Esophagus muscularis mucosa (tissue), 3 donors: ENCODE data around the gene OGDHL.

Experiments used
- CTCF ChIP-seq, 3 experiments: fragments of 200-600 bp in 2 of 3; fragments of 450-650 bp in 1 of 3; sonication (generic) in 2 of 3; IDR thresholded peaks; one replicate each; pipeline ENCODE4 v1.5.1; 2017 to 2019; ENCODE audit warnings: antibody characterized with exemption in 3 of 3, mild to moderate bottlenecking in 2 of 3, moderate library complexity in 1 of 3
- POLR2AphosphoS5 ChIP-seq, 2 donors: sonication (generic); formaldehyde crosslinking; IDR thresholded peaks; one replicate each; pipeline ENCODE4 v1.6.1; 2017; ENCODE audit warnings: antibody characterized with exemption in 2 of 2

- TF ChIP-seq CTCF (IDR thresholded peaks at IDR 0.05) (no peak), POLR2AphosphoS5 (IDR thresholded peaks at IDR 0.05) (no peak)
Measured at GRCh38 chr10:49746626-49747302, 15.4 kb downstream of the OGDHL start.
